Breast epithelium (tissue), 3 donors: ENCODE results near the gene GPER1.

Source experiments
- POLR2A ChIP-seq: fragments of 450-650 bp; IDR thresholded peaks from one replicate; pipeline ENCODE4 v1.6.1; 2016; ENCODE audit warnings: antibody characterized with exemption, mild to moderate bottlenecking, moderate library complexity
- POLR2AphosphoS5 ChIP-seq, 3 donors: sonication (generic); formaldehyde crosslinking; IDR thresholded peaks; one replicate each; pipeline ENCODE4 v1.6.1; 2017; ENCODE audit warnings: antibody characterized with exemption in 3 of 3

GRCh38 chr7:1064581-1064980, 23.3 kb upstream of the GPER1 start:
- TF ChIP-seq POLR2A (no peak), POLR2AphosphoS5 (IDR thresholded peaks at IDR 0.05) (no peak)
